Stomach (tissue), 4 donors: ENCODE results near the gene DES.

Experiments
- EP300 ChIP-seq: sonication (generic); formaldehyde crosslinking; IDR thresholded peaks from one replicate; pipeline ENCODE4 v1.6.1; 2017; ENCODE audit warnings: antibody characterized with exemption
- POLR2A ChIP-seq, 4 donors: fragments of 450-650 bp; IDR thresholded peaks; one replicate each; pipeline ENCODE4 v1.6.1; 2016; ENCODE audit warnings: antibody characterized with exemption in 4 of 4, control low read depth in 2 of 4, mild to moderate bottlenecking in 1 of 4, moderate library complexity in 1 of 4
- POLR2AphosphoS5 ChIP-seq, 3 donors: sonication (generic); formaldehyde crosslinking; IDR thresholded peaks; one replicate each; pipeline ENCODE4 v1.6.1; 2016; ENCODE audit warnings: antibody characterized with exemption in 3 of 3
- TF ChIP-seq, protein P1 (sequence below), 7 experiments: fragments of 450-650 bp in 4 of 7; fragments of 200-600 bp in 3 of 7; sonication (generic) in 3 of 7; IDR thresholded peaks; one replicate each; pipeline ENCODE4 v1.5.1; 2016 to 2019; ENCODE audit warnings: antibody characterized with exemption in 7 of 7, control low read depth in 2 of 7, mild to moderate bottlenecking in 1 of 7

DNA sequence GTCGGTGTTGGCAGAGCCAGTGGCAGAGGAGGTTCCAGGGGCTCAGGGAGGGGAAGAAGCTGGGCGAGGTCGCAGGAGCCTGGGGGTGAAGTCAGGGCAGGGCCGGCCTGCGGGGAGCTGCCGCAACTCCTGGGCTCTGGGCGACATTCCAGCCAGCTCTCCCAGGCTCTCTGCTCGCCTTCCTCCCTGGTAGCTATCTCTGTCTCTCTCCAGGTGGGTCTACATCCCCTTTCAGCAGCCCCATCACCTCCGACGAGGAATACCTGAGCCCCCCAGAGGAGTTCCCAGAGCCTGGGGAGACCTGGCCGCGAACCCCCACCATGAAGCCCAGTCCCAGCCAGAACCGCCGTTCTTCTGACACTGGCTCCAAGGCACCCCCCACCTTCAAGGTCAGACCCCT lies 43.5 kb downstream of the DES start:
- TF ChIP-seq, protein P1, sequence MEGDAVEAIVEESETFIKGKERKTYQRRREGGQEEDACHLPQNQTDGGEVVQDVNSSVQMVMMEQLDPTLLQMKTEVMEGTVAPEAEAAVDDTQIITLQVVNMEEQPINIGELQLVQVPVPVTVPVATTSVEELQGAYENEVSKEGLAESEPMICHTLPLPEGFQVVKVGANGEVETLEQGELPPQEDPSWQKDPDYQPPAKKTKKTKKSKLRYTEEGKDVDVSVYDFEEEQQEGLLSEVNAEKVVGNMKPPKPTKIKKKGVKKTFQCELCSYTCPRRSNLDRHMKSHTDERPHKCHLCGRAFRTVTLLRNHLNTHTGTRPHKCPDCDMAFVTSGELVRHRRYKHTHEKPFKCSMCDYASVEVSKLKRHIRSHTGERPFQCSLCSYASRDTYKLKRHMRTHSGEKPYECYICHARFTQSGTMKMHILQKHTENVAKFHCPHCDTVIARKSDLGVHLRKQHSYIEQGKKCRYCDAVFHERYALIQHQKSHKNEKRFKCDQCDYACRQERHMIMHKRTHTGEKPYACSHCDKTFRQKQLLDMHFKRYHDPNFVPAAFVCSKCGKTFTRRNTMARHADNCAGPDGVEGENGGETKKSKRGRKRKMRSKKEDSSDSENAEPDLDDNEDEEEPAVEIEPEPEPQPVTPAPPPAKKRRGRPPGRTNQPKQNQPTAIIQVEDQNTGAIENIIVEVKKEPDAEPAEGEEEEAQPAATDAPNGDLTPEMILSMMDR (IDR thresholded peaks at IDR 0.05), result no peak
- TF ChIP-seq POLR2A (IDR thresholded peaks at IDR 0.05) (no peak), EP300 (no peak), POLR2AphosphoS5 (IDR thresholded peaks at IDR 0.05) (no peak)
